GM12874 (cell line): ENCODE results near the gene C2CD2.

ENCODE experiments used
- TF ChIP-seq, protein P1 (sequence below): IDR thresholded peaks from 2 replicates; pipeline ENCODE4 v1.5.1; 2011; ENCODE audit warnings: low read depth, mild to moderate bottlenecking, control low read depth, low read length, moderate library complexity; ENCODE audit not compliant: insufficient read depth

C2CD2 gene

DNA sequence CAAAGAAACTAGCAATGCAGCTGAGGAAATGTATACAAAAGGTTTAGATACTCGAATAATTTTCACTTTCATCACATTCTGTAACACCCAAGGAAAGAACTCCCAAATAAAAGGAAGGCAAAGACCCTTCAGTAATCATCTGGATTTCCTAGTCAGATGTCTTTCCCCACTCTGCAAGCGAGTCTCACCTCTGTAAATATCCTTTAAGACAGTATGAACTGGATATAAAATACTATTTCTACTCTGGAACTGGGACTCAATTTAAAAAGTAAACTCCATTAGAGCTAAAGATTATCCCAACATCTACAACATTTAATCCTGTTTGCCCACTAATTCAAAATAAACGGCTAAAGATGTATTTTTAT is 27.0 kb downstream of the C2CD2 start:
- TF ChIP-seq, protein P1, sequence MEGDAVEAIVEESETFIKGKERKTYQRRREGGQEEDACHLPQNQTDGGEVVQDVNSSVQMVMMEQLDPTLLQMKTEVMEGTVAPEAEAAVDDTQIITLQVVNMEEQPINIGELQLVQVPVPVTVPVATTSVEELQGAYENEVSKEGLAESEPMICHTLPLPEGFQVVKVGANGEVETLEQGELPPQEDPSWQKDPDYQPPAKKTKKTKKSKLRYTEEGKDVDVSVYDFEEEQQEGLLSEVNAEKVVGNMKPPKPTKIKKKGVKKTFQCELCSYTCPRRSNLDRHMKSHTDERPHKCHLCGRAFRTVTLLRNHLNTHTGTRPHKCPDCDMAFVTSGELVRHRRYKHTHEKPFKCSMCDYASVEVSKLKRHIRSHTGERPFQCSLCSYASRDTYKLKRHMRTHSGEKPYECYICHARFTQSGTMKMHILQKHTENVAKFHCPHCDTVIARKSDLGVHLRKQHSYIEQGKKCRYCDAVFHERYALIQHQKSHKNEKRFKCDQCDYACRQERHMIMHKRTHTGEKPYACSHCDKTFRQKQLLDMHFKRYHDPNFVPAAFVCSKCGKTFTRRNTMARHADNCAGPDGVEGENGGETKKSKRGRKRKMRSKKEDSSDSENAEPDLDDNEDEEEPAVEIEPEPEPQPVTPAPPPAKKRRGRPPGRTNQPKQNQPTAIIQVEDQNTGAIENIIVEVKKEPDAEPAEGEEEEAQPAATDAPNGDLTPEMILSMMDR = no peak

DNA sequence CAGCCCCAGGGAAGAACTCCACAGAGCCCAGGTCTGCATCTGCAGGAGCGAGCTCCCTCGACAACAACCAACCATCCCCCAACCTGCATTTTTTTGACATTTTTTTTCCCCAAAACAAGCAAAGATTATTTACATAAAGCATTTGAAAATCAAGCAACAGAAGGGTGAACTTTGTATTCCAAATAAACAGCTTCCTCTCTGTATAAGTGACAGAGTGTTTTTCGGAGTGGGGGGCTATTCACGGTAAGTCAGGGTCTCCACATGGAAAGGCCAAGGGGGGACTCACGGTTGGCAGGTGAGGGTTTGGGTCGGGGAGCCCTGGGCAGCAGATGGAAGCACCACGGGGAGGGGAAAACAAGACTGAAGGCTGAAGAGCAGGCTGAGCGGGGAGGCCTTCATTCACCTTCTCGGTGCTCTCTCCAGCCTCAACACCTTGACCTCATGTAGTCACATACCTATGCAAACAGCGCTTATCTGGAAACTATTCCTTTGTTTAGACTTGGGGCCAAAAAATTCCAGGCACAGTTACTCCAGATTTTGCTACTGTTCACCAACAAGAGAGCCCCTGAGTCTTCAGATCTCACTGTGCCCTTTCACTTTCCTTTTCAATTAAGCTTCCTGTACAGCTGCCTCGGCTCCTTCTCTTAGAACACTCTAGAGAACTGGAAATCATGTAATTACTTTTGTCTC is 27.6 kb downstream of the C2CD2 start:
- TF ChIP-seq, protein P1 = no peak

DNA sequence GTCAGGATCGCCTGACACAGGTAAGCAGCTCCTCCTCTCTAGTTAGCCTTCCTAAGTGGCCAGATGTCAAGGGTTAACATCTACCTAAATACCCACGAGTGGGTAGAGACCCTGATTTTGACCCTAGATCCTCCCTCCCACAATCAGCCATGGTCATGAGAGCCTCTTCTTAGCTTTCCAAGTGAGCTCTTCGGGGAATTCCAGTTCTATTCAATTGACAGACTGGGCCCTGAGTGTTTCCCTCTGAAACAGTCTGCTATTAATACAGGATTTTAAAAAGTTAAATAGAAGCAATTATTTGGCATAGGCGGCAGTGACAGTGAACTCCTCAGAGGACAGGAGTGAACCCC is 28.1 kb downstream of the C2CD2 start:
- TF ChIP-seq, protein P1 = no peak

DNA sequence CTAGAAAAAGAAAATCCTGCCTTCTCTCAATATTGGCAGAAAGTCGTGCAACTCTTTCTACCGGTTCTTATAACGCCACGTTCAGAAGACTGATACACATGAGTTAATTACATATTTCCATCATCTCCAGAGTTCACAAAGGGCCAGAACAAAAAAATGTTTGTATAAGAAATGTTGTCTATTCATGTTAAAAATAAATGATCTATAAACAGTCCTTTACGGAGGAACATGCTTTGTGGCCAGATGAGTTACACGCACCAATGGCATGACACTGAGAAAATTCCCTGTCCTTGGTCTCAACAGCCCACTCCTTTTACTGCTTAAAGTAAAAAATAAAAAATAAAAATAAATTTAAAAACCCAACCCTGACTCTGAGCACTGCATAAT is 29.5 kb downstream of the C2CD2 start:
- TF ChIP-seq, protein P1 = no peak

DNA sequence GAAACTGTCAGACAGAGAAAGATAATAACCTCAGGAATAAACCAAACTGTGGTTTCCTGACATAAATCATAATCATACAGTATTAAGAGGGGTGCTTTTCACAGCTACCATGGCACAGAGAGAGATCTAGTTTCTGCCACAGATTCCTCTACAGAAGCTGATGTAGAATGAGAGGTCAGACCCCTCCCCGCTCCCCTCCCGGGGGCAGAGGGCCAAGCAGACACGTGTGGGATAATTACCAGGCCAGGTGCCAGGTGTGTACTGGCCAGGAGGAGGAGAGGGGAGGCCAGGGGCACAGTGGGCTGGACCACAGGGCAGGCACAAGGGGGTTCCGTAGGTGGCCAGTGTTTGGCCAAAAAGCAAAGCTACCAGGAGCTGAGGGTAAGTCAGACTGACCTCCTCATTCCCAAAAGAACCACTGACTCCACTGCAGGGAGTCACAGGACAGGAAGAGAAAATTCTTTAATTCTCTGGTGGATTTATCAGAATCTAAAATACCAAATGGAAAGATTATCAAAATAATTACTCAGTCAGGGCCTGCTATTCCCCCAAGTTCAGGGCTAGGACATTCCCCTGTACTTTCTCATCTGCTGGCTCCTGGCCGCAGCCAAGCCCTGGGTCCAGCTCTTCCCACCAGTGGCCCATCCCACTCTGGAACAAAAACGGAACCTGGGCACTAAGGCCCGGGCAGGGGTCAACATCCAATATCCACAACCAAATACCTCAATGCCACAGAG is 30.0 kb downstream of the C2CD2 start:
- TF ChIP-seq, protein P1 = no peak

DNA sequence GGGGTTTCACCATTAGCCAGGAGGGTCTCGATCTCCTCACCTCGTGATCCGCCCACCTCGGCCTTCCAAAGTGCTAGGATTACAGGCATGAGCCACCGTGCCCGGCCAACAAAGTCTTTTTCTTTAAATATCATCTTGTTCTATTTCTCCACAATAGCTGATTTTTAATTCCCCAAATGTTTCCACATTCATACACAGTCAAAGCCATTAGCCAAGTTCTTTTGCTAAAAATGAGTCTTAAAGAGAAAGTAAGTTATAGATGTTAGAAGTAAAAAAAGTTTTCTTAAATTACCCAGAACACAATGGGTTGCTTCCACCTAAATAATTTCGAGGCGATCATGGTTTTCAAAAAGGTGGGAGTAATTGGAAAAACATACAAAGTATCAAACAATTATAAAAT is 30.6 kb downstream of the C2CD2 start:
- TF ChIP-seq, protein P1 = no peak

DNA sequence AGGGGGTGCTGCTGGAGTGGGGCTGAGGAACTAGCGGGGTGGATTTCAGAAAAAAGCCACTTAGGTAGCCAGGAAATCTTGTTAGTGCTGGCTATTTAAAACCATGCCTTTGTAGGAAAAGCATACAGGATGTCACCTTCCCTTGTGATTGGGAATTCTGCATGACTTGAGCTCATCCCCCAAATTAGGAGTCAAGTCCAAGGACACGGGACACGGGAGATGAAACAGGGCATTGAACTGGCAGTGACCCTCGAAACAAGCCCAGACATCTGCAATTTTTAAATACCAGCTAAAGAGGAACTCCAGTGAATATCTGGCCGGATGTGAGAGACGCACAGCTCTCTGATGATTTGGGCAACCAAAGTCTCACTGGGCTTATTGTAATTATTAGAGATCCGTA is 32.8 kb downstream of the C2CD2 start:
- TF ChIP-seq, protein P1 = no peak
